GM23338 (cell line): ENCODE data around the gene LYZL2. TPM values are rescaled to one million over a fixed set of nuclear protein-coding genes. Genes with fewer than 3 reads are reported as not detected.

Source experiments
- polyA plus RNA-seq: library from polyadenylated mRNA; unstranded; fragments of >200 nt; fragmentation: Nextera tagmentation; extraction: Ambion mirVana; gene quantifications from 2 replicates; pipeline ENCODE4 v1.2.1, GENCODE V29; 2016
- total RNA-seq: library from RNA; depleted of rRNA; stranded (reverse); fragments of >200 nt; shearing (Covaris generic); gene quantifications from 2 replicates; pipeline ENCODE4 v1.2.3, GENCODE V29; 2014; rRNA removed

Gene LYZL2
- total and polyA plus RNA-seq, 2 experiments from 2014 or later: not detected

Other genes starting within 250 kb of the LYZL2 start
- gene MAP3K8, start 195.6 kb downstream of the LYZL2 start, total RNA-seq: 3.5 and 6.1 TPM in 2 replicates
- 4.7 and 5.0 TPM in 2 replicates for gene MAP3K8, start 195.6 kb downstream of the LYZL2 start, polyA plus RNA-seq